ENCODE results near the gene MAS1L.

Gene MAS1L

DNA sequence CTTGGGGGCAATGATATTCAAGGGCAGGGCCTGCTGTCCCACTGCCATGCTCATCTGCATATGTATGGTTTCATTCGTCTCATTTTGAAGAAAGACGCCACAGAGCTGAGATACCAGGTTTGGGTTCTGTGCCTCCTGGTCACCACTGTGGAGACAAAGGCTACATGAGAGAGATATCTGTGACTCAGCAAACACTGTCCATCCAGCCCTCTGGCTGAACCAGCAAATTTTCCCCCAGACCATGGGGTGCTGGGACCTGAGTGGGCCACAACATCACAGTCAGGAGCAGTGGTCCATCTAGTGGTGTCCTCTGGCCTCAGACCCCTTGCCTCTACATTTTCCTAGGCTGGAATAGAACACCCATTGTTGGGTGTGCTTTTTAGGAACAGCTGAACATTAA, at the start of gene MAS1L:
Gene MAS1L, minus strand, starts transcription at position 297 of the 400 bp plus-strand sequence. Its CDS starts 54 bp downstream, at position 243.
- Histone ChIP-seq H3K36me3 (ENCODE audit: control insufficient read depth, insufficient read depth, low read length, severe bottlenecking) (no peaks in the 10 kb centered on the region), H3K9me3 (ENCODE audit: control insufficient read depth, low read length) (no peaks in the 10 kb centered on the region), H3K4me1 (ENCODE audit: control insufficient read depth, insufficient read depth, low read length) (no peaks in the 10 kb centered on the region), H3K27me3 (replicated peaks; ENCODE audit: control insufficient read depth, insufficient read depth, low read length) (no peaks in the 10 kb centered on the region), H3K4me3 (ENCODE audit: low read length) (no peak within 1 kb of the TSS), H3K9ac (ENCODE audit: low read length) (no peak within 1 kb of the TSS)
- DNase-seq (ENCODE audit: low read depth), result no peak

- H3K9ac ChIP-seq (ENCODE audit: low read length), result no peak overlapping the region
- no peaks in the 10 kb centered on the region for H3K36me3 ChIP-seq (ENCODE audit: control insufficient read depth, insufficient read depth, low read length, severe bottlenecking)
- DNase-seq (ENCODE audit: low read depth), result no peak
These were observed 44.7 kb upstream of the MAS1L start for GRCh38 chr6:29532320-29532951.

DNA sequence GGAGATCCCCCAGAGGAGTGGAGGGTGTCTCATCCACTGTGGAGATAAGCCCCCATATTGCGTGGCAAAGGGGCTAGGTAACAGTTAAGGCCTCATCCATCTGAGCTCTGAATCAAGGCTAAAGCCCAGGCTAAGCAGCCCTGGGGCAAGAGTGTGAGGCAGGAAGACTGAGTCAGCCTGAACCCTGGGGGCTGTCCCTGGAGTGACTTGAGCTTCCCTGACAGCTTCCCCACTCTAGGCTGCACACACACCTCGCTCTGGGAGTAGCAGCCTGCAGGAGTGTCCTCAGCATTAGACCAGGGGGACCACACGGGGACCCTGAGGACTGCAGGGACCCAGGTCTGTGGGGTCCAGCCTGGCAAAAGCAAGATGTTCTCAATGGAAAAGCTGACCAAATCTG, 43.9 kb upstream of the MAS1L start:
- Histone ChIP-seq H3K9ac (ENCODE audit: low read length) (no peak overlapping the region), H3K36me3 (ENCODE audit: control insufficient read depth, insufficient read depth, low read length, severe bottlenecking) (no peaks in the 10 kb centered on the region), H3K4me3 (ENCODE audit: low read length) (no peak overlapping the region), H3K27me3 (replicated peaks; ENCODE audit: control insufficient read depth, insufficient read depth, low read length) (no peaks in the 10 kb centered on the region), H3K9me3 (ENCODE audit: control insufficient read depth, low read length) (no peaks in the 10 kb centered on the region), H3K4me1 (ENCODE audit: control insufficient read depth, insufficient read depth, low read length) (no peaks in the 10 kb centered on the region)
- DNase-seq (ENCODE audit: low read depth), result peak; percentile 4

More at GRCh38 chr6:29532320-29532951, 44.7 kb upstream of the MAS1L start:
- no peaks in the 10 kb centered on the region for H3K9me3 ChIP-seq (ENCODE audit: control insufficient read depth, low read length)
- H3K4me3 ChIP-seq (ENCODE audit: low read length), result no peak overlapping the region
- no peaks in the 10 kb centered on the region for H3K4me1 ChIP-seq (ENCODE audit: control insufficient read depth, insufficient read depth, low read length)
- H3K27me3 ChIP-seq (replicated peaks; ENCODE audit: control insufficient read depth, insufficient read depth, low read length), result no peaks in the 10 kb centered on the region

DNA sequence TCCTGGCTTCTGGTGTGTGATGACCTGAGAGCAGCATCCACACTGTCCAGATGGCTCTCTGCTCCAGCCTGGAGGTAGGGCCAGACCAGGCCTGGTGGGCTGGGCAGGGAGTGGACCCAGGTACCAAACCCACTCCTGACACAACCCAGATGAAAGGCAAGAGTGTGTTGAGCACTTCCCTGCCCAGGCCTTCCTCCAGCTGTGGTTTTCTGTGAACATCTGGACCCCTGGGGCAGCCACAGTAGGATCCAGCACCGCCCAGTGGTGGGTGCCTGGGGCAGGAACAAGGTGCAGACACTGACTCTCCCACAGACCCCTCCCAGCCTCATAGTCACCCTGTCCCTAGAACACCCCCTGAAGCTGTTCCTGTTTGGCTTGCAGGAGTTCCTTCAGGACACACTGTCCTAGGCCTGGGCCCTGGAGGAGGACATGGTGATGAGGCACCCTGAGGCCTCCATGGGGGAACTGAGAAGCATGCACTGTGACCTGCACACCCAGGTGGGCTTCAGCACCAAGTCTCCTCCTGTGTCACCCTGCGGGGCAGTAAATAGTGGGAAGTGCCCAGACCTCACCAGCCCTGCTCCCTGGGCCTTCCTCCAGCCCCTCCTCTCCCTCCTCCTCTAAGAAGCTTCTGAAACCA, 43.0 kb upstream of the MAS1L start:
- no peak overlapping the region for H3K4me3 ChIP-seq (ENCODE audit: low read length)
- H3K4me1 ChIP-seq (ENCODE audit: control insufficient read depth, insufficient read depth, low read length), result no peaks in the 10 kb centered on the region
- no peak for DNase-seq (ENCODE audit: low read depth)
- H3K9ac ChIP-seq (ENCODE audit: low read length), result no peak overlapping the region
- H3K36me3 ChIP-seq (ENCODE audit: control insufficient read depth, insufficient read depth, low read length, severe bottlenecking), result no peaks in the 10 kb centered on the region
- no peaks in the 10 kb centered on the region for H3K27me3 ChIP-seq (replicated peaks; ENCODE audit: control insufficient read depth, insufficient read depth, low read length)
- H3K9me3 ChIP-seq (ENCODE audit: control insufficient read depth, low read length), result no peaks in the 10 kb centered on the region

GRCh38 chr6:29529956-29530355, 42.2 kb upstream of the MAS1L start:
- no peaks in the 10 kb centered on the region for H3K9me3 ChIP-seq (ENCODE audit: control insufficient read depth, low read length)
- no peak overlapping the region for H3K4me3 ChIP-seq (ENCODE audit: low read length)
- H3K4me1 ChIP-seq (ENCODE audit: control insufficient read depth, insufficient read depth, low read length), result no peaks in the 10 kb centered on the region
- no peak overlapping the region for H3K9ac ChIP-seq (ENCODE audit: low read length)
- H3K27me3 ChIP-seq (replicated peaks; ENCODE audit: control insufficient read depth, insufficient read depth, low read length), result no peaks in the 10 kb centered on the region
- no peaks in the 10 kb centered on the region for H3K36me3 ChIP-seq (ENCODE audit: control insufficient read depth, insufficient read depth, low read length, severe bottlenecking)
- no peak for DNase-seq (ENCODE audit: low read depth)

DNA sequence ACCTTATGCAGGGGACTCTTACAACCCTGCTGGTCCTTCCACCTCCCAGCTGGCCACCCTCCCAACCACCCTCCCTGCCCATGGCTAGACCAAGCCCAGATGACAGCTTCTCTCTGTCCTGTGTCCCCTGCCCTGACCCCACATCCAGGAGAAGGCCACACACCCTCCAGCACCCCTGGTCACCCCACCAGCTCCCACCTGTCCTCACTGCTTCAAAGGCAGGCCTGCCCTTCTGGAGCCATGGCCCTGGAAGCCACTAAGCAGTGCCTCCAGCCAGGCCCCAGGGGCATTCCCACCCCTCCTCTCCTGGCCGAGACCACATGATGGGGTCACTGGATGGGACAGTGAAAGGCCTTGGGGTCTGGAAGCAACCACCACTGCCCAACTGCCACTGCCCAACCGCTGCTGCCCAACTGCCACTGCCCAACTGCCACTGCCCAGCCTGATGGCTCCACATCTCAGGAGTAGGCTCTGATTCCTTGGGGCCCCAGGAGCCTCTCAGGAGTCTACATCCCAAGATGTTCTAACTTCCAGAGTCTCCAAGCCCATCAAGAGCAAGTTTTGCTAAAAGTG, 41.3 kb upstream of the MAS1L start:
- no peak overlapping the region for H3K9ac ChIP-seq (ENCODE audit: low read length)
- H3K4me3 ChIP-seq (ENCODE audit: low read length), result no peak overlapping the region
- H3K9me3 ChIP-seq (ENCODE audit: control insufficient read depth, low read length), result no peaks in the 10 kb centered on the region
- DNase-seq (ENCODE audit: low read depth), result no peak
- no peaks in the 10 kb centered on the region for H3K27me3 ChIP-seq (replicated peaks; ENCODE audit: control insufficient read depth, insufficient read depth, low read length)
- no peaks in the 10 kb centered on the region for H3K36me3 ChIP-seq (ENCODE audit: control insufficient read depth, insufficient read depth, low read length, severe bottlenecking)
- H3K4me1 ChIP-seq (ENCODE audit: control insufficient read depth, insufficient read depth, low read length), result no peaks in the 10 kb centered on the region

DNA sequence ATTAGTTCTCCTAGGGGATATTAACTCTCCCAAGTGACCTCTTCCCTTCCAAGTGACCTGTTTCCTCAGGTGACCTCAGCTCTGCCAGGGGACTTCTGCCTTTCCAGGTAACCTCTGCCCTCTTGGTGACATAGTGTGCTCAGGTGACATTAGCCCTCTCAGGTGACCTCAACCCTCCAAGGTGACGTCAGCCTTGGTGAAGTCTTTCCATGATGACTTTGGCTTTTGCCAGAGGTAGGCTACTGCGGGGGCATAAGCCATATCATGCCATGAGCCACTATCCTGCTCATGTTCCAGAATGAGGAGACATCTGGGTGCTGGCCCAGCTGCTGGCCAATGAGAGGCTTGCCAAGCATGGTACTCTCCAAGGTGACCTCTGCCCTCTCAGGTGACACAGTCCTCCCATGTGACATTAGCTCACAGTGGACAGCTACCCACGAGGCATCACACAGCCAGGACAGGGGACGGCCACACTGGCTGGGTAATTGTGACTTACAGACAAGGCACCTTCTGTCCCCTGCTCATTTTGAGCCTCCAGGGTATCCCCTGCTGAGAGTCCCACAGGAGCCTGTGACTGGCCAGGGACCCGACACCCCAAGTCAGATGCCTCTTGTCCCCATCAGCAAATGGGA, 40.7 kb upstream of the MAS1L start:
- no peaks in the 10 kb centered on the region for H3K4me1 ChIP-seq (ENCODE audit: control insufficient read depth, insufficient read depth, low read length)
- no peaks in the 10 kb centered on the region for H3K27me3 ChIP-seq (replicated peaks; ENCODE audit: control insufficient read depth, insufficient read depth, low read length)
- no peak overlapping the region for H3K4me3 ChIP-seq (ENCODE audit: low read length)
- DNase-seq (ENCODE audit: low read depth), result no peak
- no peaks in the 10 kb centered on the region for H3K9me3 ChIP-seq (ENCODE audit: control insufficient read depth, low read length)
- no peaks in the 10 kb centered on the region for H3K36me3 ChIP-seq (ENCODE audit: control insufficient read depth, insufficient read depth, low read length, severe bottlenecking)
- H3K9ac ChIP-seq (ENCODE audit: low read length), result no peak overlapping the region

GRCh38 chr6:29527564-29527963, 39.8 kb upstream of the MAS1L start:
- Histone ChIP-seq H3K9me3 (ENCODE audit: control insufficient read depth, low read length) (no peaks in the 10 kb centered on the region), H3K27me3 (replicated peaks; ENCODE audit: control insufficient read depth, insufficient read depth, low read length) (no peaks in the 10 kb centered on the region), H3K4me3 (ENCODE audit: low read length) (no peak overlapping the region), H3K9ac (ENCODE audit: low read length) (no peak overlapping the region), H3K4me1 (ENCODE audit: control insufficient read depth, insufficient read depth, low read length) (no peaks in the 10 kb centered on the region), H3K36me3 (ENCODE audit: control insufficient read depth, insufficient read depth, low read length, severe bottlenecking) (no peaks in the 10 kb centered on the region)
- no peak for DNase-seq (ENCODE audit: low read depth)

- H3K4me1 ChIP-seq (ENCODE audit: control insufficient read depth, insufficient read depth, low read length), result no peaks in the 10 kb centered on the region
- no peaks in the 10 kb centered on the region for H3K36me3 ChIP-seq (ENCODE audit: control insufficient read depth, insufficient read depth, low read length, severe bottlenecking)
- H3K4me3 ChIP-seq (ENCODE audit: low read length), result no peak overlapping the region
- H3K27me3 ChIP-seq (replicated peaks; ENCODE audit: control insufficient read depth, insufficient read depth, low read length), result no peaks in the 10 kb centered on the region
- no peaks in the 10 kb centered on the region for H3K9me3 ChIP-seq (ENCODE audit: control insufficient read depth, low read length)
- no peak overlapping the region for H3K9ac ChIP-seq (ENCODE audit: low read length)
- DNase-seq (ENCODE audit: low read depth), result peak; percentile 3
These were observed 39.4 kb upstream of the MAS1L start for GRCh38 chr6:29527126-29527525.

DNA sequence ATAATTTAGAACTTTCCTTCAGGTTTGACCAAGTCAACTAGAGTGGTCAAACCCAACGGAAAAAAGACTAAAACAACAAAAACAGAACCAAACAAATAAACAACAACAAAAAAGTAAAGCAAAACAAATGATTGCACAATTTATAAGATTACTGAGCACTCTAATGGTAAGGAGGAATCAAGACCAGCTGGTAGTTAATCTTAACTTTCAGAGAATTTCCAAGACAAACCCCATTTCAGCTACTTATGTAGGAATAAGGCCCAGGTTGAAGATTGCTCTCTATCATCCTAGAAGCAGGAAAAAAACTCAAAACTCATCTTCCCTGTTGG, 37.5 kb upstream of the MAS1L start:
- no peak overlapping the region for H3K4me3 ChIP-seq (ENCODE audit: low read length)
- DNase-seq (ENCODE audit: low read depth), result no peak
- H3K36me3 ChIP-seq (ENCODE audit: control insufficient read depth, insufficient read depth, low read length, severe bottlenecking), result no peaks in the 10 kb centered on the region
- H3K27me3 ChIP-seq (replicated peaks; ENCODE audit: control insufficient read depth, insufficient read depth, low read length), result no peaks in the 10 kb centered on the region
- no peaks in the 10 kb centered on the region for H3K9me3 ChIP-seq (ENCODE audit: control insufficient read depth, low read length)
- H3K9ac ChIP-seq (ENCODE audit: low read length), result no peak overlapping the region
- no peaks in the 10 kb centered on the region for H3K4me1 ChIP-seq (ENCODE audit: control insufficient read depth, insufficient read depth, low read length)

DNA sequence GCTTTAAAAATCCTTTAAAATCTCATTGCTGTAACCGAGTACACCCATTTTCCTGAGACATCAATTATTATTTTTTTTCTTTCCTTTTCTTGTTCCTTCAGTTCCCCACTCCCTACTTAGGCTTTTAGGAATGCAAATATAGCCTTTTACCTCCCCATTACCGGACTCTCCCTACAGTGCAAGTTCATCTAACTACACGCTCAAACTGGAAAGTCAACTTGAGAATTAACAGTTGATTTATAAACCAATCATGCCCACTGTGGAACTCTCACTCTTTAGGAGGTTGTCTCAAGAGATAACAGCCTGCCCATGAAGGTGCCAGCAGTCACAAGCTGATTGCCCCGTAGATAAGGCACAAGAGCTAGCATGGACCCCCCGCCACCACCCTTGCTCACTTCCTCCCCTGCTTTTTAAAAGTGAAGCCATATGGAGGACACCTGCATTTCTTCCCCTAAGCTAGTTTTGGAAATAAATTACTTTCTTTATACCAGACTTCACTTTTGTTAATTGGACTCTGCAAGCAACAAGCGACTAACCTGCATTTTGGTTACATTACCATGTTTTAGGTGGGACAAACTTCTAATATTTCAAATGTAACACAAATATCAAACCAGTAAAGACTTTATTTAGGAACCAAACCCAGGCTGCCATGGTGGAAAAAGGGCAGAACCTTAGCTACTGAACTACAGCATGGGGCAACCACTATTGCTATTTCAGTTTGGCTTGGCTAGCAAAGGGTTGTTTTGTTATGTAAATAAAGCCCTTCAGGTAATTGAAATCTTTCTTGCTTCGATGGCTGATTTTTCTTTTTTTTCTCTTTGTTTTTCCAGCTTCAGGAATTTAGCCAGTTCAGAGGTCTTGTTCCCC, 36.9 kb upstream of the MAS1L start:
- no peaks in the 10 kb centered on the region for H3K9me3 ChIP-seq (ENCODE audit: control insufficient read depth, low read length)
- no peaks in the 10 kb centered on the region for H3K36me3 ChIP-seq (ENCODE audit: control insufficient read depth, insufficient read depth, low read length, severe bottlenecking)
- no peaks in the 10 kb centered on the region for H3K27me3 ChIP-seq (replicated peaks; ENCODE audit: control insufficient read depth, insufficient read depth, low read length)
- H3K4me1 ChIP-seq (ENCODE audit: control insufficient read depth, insufficient read depth, low read length), result no peaks in the 10 kb centered on the region
- no peak overlapping the region for H3K4me3 ChIP-seq (ENCODE audit: low read length)
- DNase-seq (ENCODE audit: low read depth), result no peak
- H3K9ac ChIP-seq (ENCODE audit: low read length), result no peak overlapping the region

All from adipocyte (in vitro differentiated cells).